K562 (cell line): Measurements from ENCODE around the gene STX3. TPM values are rescaled to one million over a fixed set of nuclear protein-coding genes. Genes with fewer than 3 reads are reported as not detected.

Experiments
- BMI1 ChIP-seq: fragments of 150-350 bp; IDR thresholded peaks from 2 replicates; pipeline ENCODE4 v1.6.1; 2014; ENCODE audit warnings: low read length
- DEAF1 ChIP-seq: fragments of 450-650 bp; formaldehyde crosslinking; IDR thresholded peaks from 2 replicates; pipeline ENCODE4 v1.4.0; 2020; ENCODE audit warnings: mild to moderate bottlenecking, moderate library complexity
- ELK1 ChIP-seq: sonication (generic); formaldehyde crosslinking; IDR thresholded peaks from 2 replicates; pipeline ENCODE4 v1.8.1; 2022; ENCODE audit warnings: missing genetic modification reagents
- MCM3 ChIP-seq: fragments of 450-650 bp; IDR thresholded peaks from 2 replicates; pipeline ENCODE4 v1.6.1; 2016
- NR1H2 ChIP-seq: sonication (generic); formaldehyde crosslinking; IDR thresholded peaks from 2 replicates; pipeline ENCODE4 v1.4.0; 2020; ENCODE audit warnings: mild to moderate bottlenecking, missing genetic modification reagents
- NR2C1 ChIP-seq, 2 experiments: fragments of 450-650 bp; IDR thresholded peaks; 2 replicates each; pipeline ENCODE4 v1.6.1; 2017; ENCODE audit warnings: mild to moderate bottlenecking in 2 of 2, antibody characterized with exemption in 1 of 2, inconsistent platforms in 1 of 2, missing compliant biosample characterization in 1 of 2, missing genetic modification characterization in 1 of 2
- TAL1 ChIP-seq: fragments of 450-650 bp; IDR thresholded peaks from 2 replicates; pipeline ENCODE4 v1.6.1; 2016; ENCODE audit warnings: mild to moderate bottlenecking
- USF2 ChIP-seq: sonication (generic); formaldehyde crosslinking; IDR thresholded peaks from 2 replicates; pipeline ENCODE4 v1.5.0; 2020; ENCODE audit warnings: missing genetic modification reagents
- ZBED1 ChIP-seq: IDR thresholded peaks from 2 replicates; pipeline ENCODE4 v1.6.1; 2014
- ZFP1 ChIP-seq: fragments of 450-650 bp; formaldehyde crosslinking; IDR thresholded peaks from 2 replicates; pipeline ENCODE4 v1.4.0; 2020; ENCODE audit warnings: mild to moderate bottlenecking, mixed read lengths
- ZNF165 ChIP-seq: fragments of 250-450 bp; sonication (Bioruptor Pico); IDR thresholded peaks from 2 replicates; pipeline ENCODE4 v1.4.0; 2020; ENCODE audit warnings: borderline replicate concordance
- ZNF780A ChIP-seq: fragments of 250-450 bp; sonication (Bioruptor Pico); IDR thresholded peaks from 2 replicates; pipeline ENCODE4 v1.5.0; 2021; ENCODE audit warnings: mild to moderate bottlenecking
- polyA plus RNA-seq, 8 experiments: library from polyadenylated mRNA; depleted of rRNA in 4 of 8; stranded (reverse) in 5 of 8; unstranded in 3 of 8; fragments of >200 nt; fragmentation: Nextera tagmentation in 2 of 8; fragmentation: Illumina TruSeq in 1 of 8; extraction: Ambion mirVana in 2 of 8; extraction: Trizol in 1 of 8; gene quantifications; 2 replicates each; pipeline versions ENCODE4 v1.2.1 to v1.2.3, GENCODE V29; 2011 to 2014; ENCODE audit warnings: inconsistent platforms in 1 of 8, missing spikeins in 1 of 8
- total RNA-seq, 7 experiments: library from RNA; depleted of rRNA in 6 of 7; stranded (reverse); fragments of >200 nt in 6 of 7; fragmentation: Illumina TruSeq in 2 of 7; extraction: Trizol in 2 of 7; gene quantifications; 2 replicates each; pipeline versions ENCODE4 v1.2.1 to v1.2.3, GENCODE V29; 2011 to 2021; ENCODE audit warnings: low replicate concordance in 1 of 7
- TF ChIP-seq, protein P1 (sequence below): fragments of 450-650 bp; IDR thresholded peaks from 2 replicates; pipeline ENCODE4 v1.6.1; 2016; ENCODE audit warnings: mild to moderate bottlenecking, moderate library complexity

The STX3 gene
- total and polyA plus RNA-seq, 9 of the 15 experiments (the other 6 are each of a cell fraction or from before 2014, with no cell fraction given), result 12.0 to 91.6 (median 48.7) TPM

GRCh38 chr11:59706518-59707285 lies 48.5 kb upstream of the STX3 start (continued):
- TF ChIP-seq DEAF1 (CRISPR knock-in tag) (no peak), ZNF780A (CRISPR knock-in tag) (no peak), MCM3 (no peak), ZNF165 (CRISPR knock-in tag) (no peak), NR1H2 (CRISPR knock-in tag) (no peak), TAL1 (peak; percentile 99), USF2 (CRISPR knock-in tag) (no peak), ZFP1 (CRISPR knock-in tag) (no peak), NR2C1 (IDR thresholded peaks at IDR 0.05) (peak; percentile 52; the same call in 1 of the 2 replicates), NR2C1 (tag; IDR thresholded peaks at IDR 0.05) (peak; percentile 64; the same call in 1 of the 2 replicates), ZBED1 (peak; percentile 86; the same call in 1 of the 2 replicates), ELK1 (CRISPR knock-in tag) (no peak), BMI1 (no peak)
- TF ChIP-seq, protein P1, sequence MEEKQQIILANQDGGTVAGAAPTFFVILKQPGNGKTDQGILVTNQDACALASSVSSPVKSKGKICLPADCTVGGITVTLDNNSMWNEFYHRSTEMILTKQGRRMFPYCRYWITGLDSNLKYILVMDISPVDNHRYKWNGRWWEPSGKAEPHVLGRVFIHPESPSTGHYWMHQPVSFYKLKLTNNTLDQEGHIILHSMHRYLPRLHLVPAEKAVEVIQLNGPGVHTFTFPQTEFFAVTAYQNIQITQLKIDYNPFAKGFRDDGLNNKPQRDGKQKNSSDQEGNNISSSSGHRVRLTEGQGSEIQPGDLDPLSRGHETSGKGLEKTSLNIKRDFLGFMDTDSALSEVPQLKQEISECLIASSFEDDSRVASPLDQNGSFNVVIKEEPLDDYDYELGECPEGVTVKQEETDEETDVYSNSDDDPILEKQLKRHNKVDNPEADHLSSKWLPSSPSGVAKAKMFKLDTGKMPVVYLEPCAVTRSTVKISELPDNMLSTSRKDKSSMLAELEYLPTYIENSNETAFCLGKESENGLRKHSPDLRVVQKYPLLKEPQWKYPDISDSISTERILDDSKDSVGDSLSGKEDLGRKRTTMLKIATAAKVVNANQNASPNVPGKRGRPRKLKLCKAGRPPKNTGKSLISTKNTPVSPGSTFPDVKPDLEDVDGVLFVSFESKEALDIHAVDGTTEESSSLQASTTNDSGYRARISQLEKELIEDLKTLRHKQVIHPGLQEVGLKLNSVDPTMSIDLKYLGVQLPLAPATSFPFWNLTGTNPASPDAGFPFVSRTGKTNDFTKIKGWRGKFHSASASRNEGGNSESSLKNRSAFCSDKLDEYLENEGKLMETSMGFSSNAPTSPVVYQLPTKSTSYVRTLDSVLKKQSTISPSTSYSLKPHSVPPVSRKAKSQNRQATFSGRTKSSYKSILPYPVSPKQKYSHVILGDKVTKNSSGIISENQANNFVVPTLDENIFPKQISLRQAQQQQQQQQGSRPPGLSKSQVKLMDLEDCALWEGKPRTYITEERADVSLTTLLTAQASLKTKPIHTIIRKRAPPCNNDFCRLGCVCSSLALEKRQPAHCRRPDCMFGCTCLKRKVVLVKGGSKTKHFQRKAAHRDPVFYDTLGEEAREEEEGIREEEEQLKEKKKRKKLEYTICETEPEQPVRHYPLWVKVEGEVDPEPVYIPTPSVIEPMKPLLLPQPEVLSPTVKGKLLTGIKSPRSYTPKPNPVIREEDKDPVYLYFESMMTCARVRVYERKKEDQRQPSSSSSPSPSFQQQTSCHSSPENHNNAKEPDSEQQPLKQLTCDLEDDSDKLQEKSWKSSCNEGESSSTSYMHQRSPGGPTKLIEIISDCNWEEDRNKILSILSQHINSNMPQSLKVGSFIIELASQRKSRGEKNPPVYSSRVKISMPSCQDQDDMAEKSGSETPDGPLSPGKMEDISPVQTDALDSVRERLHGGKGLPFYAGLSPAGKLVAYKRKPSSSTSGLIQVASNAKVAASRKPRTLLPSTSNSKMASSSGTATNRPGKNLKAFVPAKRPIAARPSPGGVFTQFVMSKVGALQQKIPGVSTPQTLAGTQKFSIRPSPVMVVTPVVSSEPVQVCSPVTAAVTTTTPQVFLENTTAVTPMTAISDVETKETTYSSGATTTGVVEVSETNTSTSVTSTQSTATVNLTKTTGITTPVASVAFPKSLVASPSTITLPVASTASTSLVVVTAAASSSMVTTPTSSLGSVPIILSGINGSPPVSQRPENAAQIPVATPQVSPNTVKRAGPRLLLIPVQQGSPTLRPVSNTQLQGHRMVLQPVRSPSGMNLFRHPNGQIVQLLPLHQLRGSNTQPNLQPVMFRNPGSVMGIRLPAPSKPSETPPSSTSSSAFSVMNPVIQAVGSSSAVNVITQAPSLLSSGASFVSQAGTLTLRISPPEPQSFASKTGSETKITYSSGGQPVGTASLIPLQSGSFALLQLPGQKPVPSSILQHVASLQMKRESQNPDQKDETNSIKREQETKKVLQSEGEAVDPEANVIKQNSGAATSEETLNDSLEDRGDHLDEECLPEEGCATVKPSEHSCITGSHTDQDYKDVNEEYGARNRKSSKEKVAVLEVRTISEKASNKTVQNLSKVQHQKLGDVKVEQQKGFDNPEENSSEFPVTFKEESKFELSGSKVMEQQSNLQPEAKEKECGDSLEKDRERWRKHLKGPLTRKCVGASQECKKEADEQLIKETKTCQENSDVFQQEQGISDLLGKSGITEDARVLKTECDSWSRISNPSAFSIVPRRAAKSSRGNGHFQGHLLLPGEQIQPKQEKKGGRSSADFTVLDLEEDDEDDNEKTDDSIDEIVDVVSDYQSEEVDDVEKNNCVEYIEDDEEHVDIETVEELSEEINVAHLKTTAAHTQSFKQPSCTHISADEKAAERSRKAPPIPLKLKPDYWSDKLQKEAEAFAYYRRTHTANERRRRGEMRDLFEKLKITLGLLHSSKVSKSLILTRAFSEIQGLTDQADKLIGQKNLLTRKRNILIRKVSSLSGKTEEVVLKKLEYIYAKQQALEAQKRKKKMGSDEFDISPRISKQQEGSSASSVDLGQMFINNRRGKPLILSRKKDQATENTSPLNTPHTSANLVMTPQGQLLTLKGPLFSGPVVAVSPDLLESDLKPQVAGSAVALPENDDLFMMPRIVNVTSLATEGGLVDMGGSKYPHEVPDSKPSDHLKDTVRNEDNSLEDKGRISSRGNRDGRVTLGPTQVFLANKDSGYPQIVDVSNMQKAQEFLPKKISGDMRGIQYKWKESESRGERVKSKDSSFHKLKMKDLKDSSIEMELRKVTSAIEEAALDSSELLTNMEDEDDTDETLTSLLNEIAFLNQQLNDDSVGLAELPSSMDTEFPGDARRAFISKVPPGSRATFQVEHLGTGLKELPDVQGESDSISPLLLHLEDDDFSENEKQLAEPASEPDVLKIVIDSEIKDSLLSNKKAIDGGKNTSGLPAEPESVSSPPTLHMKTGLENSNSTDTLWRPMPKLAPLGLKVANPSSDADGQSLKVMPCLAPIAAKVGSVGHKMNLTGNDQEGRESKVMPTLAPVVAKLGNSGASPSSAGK, result no peak
